A549 (cell line): ENCODE data around the gene SMOC1.

ENCODE experiments used
- BCL3 ChIP-seq: fragments of >200 bp; sonication (Bioruptor Twin); formaldehyde crosslinking; IDR thresholded peaks from 3 replicates; pipeline ENCODE4 v1.6.1; 2016
- CHD2 ChIP-seq: fragments of 150-350 bp; IDR thresholded peaks from 2 replicates; pipeline ENCODE4 v1.6.1; 2014; ENCODE audit warnings: low read length; ENCODE audit not compliant: partially characterized antibody
- ELK1 ChIP-seq: fragments of 150-350 bp; IDR thresholded peaks from 2 replicates; pipeline ENCODE4 v1.6.1; 2014; ENCODE audit warnings: low read depth, mild to moderate bottlenecking, low read length
- EP300 ChIP-seq, 2 experiments: fragments of >200 bp; sonication (Bioruptor Twin); formaldehyde crosslinking; IDR thresholded peaks; 2 replicates in 1 of 2; 3 replicates in 1 of 2; pipeline ENCODE4 v1.6.1; 2016 to 2017
- ESRRA ChIP-seq: fragments of 150-350 bp; IDR thresholded peaks from 2 replicates; pipeline ENCODE4 v1.6.1; 2014; ENCODE audit warnings: mild to moderate bottlenecking, low read length, borderline replicate concordance
- HMGXB4 ChIP-seq: fragments of 250-450 bp; sonication (Bioruptor Pico); IDR thresholded peaks from 2 replicates; pipeline ENCODE4 v1.5.0; 2021; ENCODE audit warnings: mild to moderate bottlenecking, moderate library complexity, borderline replicate concordance
- MYC ChIP-seq: IDR thresholded peaks from 2 replicates; pipeline ENCODE4 v1.6.1; 2012; ENCODE audit warnings: mild to moderate bottlenecking, inconsistent platforms, low read length, improper control_type of control experiment, borderline replicate concordance
- RCOR1 ChIP-seq: fragments of 150-350 bp; IDR thresholded peaks from 2 replicates; pipeline ENCODE4 v1.6.1; 2014; ENCODE audit warnings: antibody characterized with exemption, low read length, low read depth
- TF ChIP-seq, protein P1 (sequence below): fragments of >200 bp; sonication (Bioruptor Twin); formaldehyde crosslinking; IDR thresholded peaks from 3 replicates; pipeline ENCODE4 v1.5.1; 2016

- TF ChIP-seq RCOR1 (no peak), ELK1 (no peak), HMGXB4 (no peak), MYC (no peak), BCL3 (no peak), ESRRA (no peak), CHD2 (no peak), EP300 (IDR thresholded peaks at IDR 0.05) (no peak)
- TF ChIP-seq, protein P1, sequence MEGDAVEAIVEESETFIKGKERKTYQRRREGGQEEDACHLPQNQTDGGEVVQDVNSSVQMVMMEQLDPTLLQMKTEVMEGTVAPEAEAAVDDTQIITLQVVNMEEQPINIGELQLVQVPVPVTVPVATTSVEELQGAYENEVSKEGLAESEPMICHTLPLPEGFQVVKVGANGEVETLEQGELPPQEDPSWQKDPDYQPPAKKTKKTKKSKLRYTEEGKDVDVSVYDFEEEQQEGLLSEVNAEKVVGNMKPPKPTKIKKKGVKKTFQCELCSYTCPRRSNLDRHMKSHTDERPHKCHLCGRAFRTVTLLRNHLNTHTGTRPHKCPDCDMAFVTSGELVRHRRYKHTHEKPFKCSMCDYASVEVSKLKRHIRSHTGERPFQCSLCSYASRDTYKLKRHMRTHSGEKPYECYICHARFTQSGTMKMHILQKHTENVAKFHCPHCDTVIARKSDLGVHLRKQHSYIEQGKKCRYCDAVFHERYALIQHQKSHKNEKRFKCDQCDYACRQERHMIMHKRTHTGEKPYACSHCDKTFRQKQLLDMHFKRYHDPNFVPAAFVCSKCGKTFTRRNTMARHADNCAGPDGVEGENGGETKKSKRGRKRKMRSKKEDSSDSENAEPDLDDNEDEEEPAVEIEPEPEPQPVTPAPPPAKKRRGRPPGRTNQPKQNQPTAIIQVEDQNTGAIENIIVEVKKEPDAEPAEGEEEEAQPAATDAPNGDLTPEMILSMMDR: peak; percentile 45
Observed at GRCh38 chr14:70013271-70013873, 134.2 kb downstream of the SMOC1 start.
